Bronchial epithelial cell (primary cell): ENCODE results near the gene EDEM1. TPM values are rescaled to one million over a fixed set of nuclear protein-coding genes. Genes with fewer than 3 reads are reported as not detected.

Source experiments
- DNase-seq: peaks from one replicate; pipeline ENCODE4 v3.0.0-alpha.2; 2010; ENCODE audit warnings: low read depth
- FAIRE-seq: peaks from 2 replicates; lab custom pipeline; 2011; peaks lifted over from hg19 to GRCh38; lab: Jason Lieb, UNC
- H3K27me3 ChIP-seq: 2 replicates; pipeline ENCODE4 v1.5.1; 2011; ENCODE audit warnings: low read length; ENCODE audit not compliant: control insufficient read depth, insufficient read depth
- H3K36me3 ChIP-seq: 2 replicates; pipeline ENCODE4 v1.5.1; 2011; ENCODE audit warnings: low read length; ENCODE audit not compliant: control insufficient read depth, insufficient read depth
- H3K4me3 ChIP-seq: 2 replicates; pipeline ENCODE4 v1.5.1; 2011; ENCODE audit warnings: mild to moderate bottlenecking, low read depth, low read length, control low read depth
- CTCF ChIP-seq: IDR thresholded peaks from 2 replicates; pipeline ENCODE4 v1.5.1; 2011; ENCODE audit warnings: mild to moderate bottlenecking, moderate library complexity, low read length, control low read depth, inconsistent platforms; ENCODE audit not compliant: insufficient read depth, severe bottlenecking
- total RNA-seq: library from RNA; depleted of rRNA; stranded (reverse); fragments of >200 nt; gene quantifications from 2 replicates; pipeline ENCODE4 v1.2.1, GENCODE V29; 2014

EDEM1 gene
- total RNA-seq, 1 donor from 2014 or later: 37.6 TPM

- no peak for TF ChIP-seq CTCF
- Histone ChIP-seq H3K36me3 (no peaks in the 10 kb centered on the region), H3K27me3 (no peaks in the 10 kb centered on the region), H3K4me3 (no peak overlapping the region)
- no peak for FAIRE-seq
- no peak for DNase-seq
Observed at GRCh38 chr3:5264093-5264600, 76.6 kb downstream of the EDEM1 start.

GRCh38 chr3:5264896-5265770 is 77.6 kb downstream of the EDEM1 start:
- DNase-seq: no peak
- TF ChIP-seq CTCF: no peak
- Histone ChIP-seq H3K36me3 (no peaks in the 10 kb centered on the region), H3K27me3 (no peaks in the 10 kb centered on the region), H3K4me3 (no peak overlapping the region)
- FAIRE-seq: no peak

- DNase-seq: no peak
- Histone ChIP-seq H3K36me3 (no peaks in the 10 kb centered on the region), H3K27me3 (no peaks in the 10 kb centered on the region), H3K4me3 (no peak overlapping the region)
- TF ChIP-seq CTCF: no peak
- FAIRE-seq: no peak
Observed at GRCh38 chr3:5267252-5267651, 79.7 kb downstream of the EDEM1 start.

GRCh38 chr3:5267889-5268288 is 80.4 kb downstream of the EDEM1 start:
- FAIRE-seq: no peak
- no peak overlapping the region for H3K4me3 ChIP-seq
- H3K27me3 ChIP-seq: no peaks in the 10 kb centered on the region
- H3K36me3 ChIP-seq: no peaks in the 10 kb centered on the region
- no peak for TF ChIP-seq CTCF
- no peak for DNase-seq

Other genes starting within 250 kb of the EDEM1 start
- gene BHLHE40, start 208.3 kb upstream of the EDEM1 start, total RNA-seq: 38.5 and 42.9 TPM in 2 replicates
- gene ARL8B, start 65.4 kb upstream of the EDEM1 start, total RNA-seq: 145 and 146 TPM in 2 replicates